ENCODE results near the gene AP1S1.
"Not testable (repeated sequence)": the region's sequence is repeated elsewhere in the genome, so short reads cannot be mapped to it uniquely, and the experiment has no call there.

AP1S1 gene

DNA sequence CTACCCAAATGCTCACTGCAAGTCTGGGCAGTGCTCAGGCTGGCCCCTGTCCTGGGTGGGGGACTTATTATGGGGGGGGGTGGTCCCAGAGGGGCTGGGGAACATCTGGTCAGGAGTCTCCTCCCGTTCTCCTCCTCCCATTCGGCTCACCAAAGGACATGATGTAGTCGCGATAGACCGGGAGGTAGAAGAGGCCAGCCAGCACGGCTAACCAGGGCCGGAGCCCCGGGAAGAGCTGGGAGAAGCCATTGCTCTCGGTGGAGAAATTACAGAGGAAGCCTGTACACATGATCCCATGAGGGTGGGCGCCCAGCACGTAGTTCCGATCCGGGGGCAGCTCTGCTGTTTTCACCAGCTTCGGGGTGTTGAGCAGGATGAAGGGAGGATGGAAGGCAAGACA lies 44.2 kb downstream of the AP1S1 start:
- H3K4me3 ChIP-seq (ENCODE audit: control insufficient read depth, low read depth, low read length), result no peak overlapping the region
- TF ChIP-seq, protein P1, sequence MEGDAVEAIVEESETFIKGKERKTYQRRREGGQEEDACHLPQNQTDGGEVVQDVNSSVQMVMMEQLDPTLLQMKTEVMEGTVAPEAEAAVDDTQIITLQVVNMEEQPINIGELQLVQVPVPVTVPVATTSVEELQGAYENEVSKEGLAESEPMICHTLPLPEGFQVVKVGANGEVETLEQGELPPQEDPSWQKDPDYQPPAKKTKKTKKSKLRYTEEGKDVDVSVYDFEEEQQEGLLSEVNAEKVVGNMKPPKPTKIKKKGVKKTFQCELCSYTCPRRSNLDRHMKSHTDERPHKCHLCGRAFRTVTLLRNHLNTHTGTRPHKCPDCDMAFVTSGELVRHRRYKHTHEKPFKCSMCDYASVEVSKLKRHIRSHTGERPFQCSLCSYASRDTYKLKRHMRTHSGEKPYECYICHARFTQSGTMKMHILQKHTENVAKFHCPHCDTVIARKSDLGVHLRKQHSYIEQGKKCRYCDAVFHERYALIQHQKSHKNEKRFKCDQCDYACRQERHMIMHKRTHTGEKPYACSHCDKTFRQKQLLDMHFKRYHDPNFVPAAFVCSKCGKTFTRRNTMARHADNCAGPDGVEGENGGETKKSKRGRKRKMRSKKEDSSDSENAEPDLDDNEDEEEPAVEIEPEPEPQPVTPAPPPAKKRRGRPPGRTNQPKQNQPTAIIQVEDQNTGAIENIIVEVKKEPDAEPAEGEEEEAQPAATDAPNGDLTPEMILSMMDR (IDR thresholded peaks at IDR 0.05; ENCODE audit: control insufficient read depth, insufficient read depth, low read depth, low read length, missing control alignments), result no peak
- DNase-seq (ENCODE audit: low read depth), result no peak

DNA sequence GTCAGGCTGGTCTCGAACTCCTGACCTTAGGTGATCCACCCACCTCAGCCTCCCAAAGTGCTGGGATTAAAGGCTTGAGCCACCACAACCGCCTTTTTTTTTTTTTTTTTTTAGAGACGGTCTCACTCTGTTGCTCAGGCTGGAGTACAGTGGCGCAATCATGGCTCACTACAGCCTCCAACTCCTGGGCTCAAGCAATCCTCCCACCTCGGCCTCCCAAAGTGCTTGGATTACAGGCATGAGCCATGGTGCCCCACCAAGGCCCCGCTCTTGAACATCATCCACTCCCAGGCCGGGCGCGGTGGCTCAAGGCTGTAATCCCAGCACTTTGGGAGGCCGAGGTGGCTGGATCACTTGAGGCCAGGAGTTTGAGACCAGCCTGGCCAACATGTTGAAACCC lies 45.2 kb downstream of the AP1S1 start:
- not testable (repeated sequence) for DNase-seq (ENCODE audit: low read depth)

DNA sequence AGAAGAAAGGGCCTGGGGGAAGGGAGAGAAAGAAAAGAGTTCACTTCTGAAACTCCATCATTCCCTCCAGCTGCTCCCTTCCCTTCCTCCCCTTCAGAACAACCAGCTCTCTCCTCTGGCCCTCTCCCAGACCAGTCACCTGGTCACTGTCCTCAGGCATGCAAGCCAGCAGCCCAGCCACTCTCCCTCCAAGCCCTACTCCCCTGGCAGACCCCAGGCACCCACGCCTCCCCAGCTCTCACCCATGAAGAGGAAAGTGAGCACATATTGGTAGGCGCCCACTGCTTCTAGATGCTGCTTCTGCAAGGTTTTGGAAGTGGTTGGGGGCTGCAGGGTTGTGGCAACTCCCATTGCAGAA lies 46.2 kb downstream of the AP1S1 start:
- H3K4me3 ChIP-seq (ENCODE audit: control insufficient read depth, low read depth, low read length), result no peak overlapping the region
- TF ChIP-seq, protein P1 (IDR thresholded peaks at IDR 0.05; ENCODE audit: control insufficient read depth, insufficient read depth, low read depth, low read length, missing control alignments), result no peak
- DNase-seq (ENCODE audit: low read depth), result no peak

More for the DNA sequence above, 45.2 kb downstream of the AP1S1 start:
- not testable (repeated sequence) for H3K4me3 ChIP-seq (ENCODE audit: control insufficient read depth, low read depth, low read length)

DNA sequence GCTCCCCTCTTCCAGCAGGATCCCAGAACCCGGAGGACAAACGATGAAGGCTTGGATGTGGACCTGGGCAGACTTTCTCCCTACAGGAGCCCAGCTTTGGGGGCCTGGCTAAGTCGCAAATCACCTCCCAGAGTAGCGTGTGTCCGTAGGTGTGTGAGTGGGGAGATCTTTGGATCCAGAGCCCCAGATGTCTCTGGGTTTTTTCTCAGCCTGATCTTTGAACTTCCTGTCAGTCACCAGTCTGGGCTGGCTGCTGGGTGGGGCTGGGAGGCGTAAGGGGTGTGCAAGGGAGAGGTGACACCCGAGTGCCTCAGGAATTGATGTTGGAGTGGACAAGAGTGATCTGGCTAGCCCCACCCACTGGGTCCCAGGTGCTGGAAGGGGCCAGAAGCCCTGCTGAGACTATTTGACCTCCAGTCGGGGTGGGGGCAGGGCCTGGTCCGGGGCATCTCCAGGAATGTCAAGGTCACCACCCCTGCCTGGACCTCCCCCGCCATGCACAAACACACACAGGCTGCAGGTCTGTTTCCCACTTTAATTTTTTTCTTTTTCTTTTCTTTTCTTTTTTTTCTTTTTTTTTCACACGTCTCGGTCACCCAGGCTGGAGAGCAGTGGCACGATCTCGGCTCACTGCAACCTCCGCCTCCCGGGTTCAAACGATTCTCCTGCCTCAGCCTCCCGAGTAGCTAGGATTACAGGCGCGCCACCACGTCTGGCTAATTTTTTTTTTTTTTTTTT lies 46.8 kb downstream of the AP1S1 start, which contains the start of gene MOGAT3:
MOGAT3 (minus strand) TSS at position 175 of the 738 bp plus-strand sequence. CDS start 182 bp downstream, outside the sequence.
- TF ChIP-seq, protein P1 (IDR thresholded peaks at IDR 0.05; ENCODE audit: control insufficient read depth, insufficient read depth, low read depth, low read length, missing control alignments), result no peak
- no peak for DNase-seq (ENCODE audit: low read depth)
- no peak within 1 kb of the TSS; the same call in 1 of the 2 replicates for H3K4me3 ChIP-seq (ENCODE audit: control insufficient read depth, low read depth, low read length)

DNA sequence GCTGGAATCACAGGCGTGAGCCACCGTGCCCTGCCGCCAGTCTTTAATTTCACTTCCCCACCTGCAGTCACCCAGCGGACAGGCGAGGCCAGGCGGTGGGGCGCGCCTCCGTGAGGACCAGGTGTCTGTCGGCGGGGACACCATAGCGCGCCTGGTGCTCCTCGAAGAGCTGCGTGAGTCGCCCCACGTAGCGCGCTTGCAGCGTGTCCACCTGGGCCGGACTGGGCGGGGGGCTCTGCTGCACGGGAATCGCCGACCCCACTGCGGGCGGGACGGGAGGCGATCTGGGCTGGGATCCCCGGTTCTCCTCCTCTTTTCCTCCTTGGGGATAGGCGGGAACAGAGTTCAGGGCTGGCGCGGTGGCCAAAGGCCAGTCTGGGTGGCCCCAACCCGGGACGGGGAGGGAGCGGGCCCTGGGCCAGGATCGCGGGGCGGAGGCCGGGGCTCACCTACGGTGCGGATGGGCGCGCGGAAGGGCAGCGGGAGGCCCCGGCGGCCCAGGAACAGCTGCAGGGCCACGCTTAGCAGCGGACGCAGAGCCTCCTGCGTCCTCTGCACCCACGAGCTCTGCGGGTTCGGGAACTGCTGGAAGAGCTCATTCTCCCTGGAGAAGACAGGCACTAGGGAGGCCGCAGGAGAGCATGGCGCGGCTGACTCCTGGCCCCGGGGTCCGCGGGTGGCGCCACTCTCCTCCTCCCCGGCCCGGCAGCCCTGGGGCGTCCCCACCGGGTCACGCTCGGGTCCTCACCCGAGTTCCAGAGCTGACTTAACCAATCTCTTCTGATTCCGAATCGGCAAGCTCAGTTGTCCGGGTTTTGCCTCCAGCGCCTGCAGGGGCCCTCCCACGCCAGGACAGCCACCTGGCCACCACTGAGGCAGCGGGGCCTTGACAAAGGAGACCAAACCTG lies 47.7 kb downstream of the AP1S1 start:
- no peak overlapping the region; the same call in 1 of the 2 replicates for H3K4me3 ChIP-seq (ENCODE audit: control insufficient read depth, low read depth, low read length)
- no peak for DNase-seq (ENCODE audit: low read depth)
- TF ChIP-seq, protein P1 (IDR thresholded peaks at IDR 0.05; ENCODE audit: control insufficient read depth, insufficient read depth, low read depth, low read length, missing control alignments), result no peak

- DNase-seq (ENCODE audit: low read depth), result no peak
- no peak overlapping the region for H3K4me3 ChIP-seq (ENCODE audit: control insufficient read depth, low read depth, low read length)
- TF ChIP-seq, protein P1 (IDR thresholded peaks at IDR 0.05; ENCODE audit: control insufficient read depth, insufficient read depth, low read depth, low read length, missing control alignments), result no peak
Measured at GRCh38 chr7:101202603-101202918, 48.3 kb downstream of the AP1S1 start.

DNA sequence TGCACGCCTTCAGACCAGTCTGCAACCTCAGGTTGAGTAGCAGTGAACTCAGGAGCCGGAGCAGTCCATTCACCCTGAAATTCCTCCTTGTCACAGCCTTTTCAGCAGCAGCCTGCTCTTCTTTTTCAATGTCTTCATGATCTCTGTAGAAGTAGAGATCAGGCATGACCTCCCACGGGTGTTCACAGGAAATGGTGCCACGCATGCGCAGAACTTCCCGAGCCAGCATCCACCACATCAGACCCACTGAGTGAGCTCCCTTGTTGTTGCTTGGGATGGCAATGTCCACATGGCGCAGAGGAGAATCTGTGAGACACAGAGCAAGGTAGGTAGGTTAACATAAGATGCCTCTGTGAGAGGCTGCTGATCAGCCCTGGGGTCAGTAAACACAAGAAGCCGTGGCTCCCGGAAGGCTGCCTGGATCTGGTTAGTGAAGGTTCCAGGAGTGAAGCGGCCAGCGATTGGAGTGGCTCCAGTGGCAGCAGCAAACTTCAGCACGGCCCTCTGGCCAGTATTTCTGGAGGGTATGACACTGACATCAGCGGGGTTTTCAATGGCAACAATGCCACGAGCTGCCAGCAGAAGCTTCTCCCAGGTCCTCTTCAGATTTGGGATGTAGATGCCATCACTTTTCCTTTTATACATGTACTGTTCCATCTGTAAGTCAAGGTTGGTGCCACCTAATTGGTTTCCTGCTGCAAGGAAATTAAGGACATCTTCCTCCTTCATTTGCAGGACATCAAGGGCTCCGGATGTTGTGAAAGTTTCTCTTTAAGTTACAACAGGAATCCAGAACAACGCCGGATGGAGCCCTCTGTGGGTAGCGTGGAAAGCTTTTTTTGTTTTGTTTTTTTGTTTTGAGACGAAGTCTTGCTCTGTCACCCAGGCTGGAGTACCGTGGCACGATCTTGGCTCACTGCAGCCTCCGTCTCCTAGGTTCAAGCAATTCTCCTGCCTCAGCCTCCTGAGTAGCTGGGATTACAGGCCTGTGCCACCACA lies 49.8 kb downstream of the AP1S1 start:
- not testable (repeated sequence) for H3K4me3 ChIP-seq (ENCODE audit: control insufficient read depth, low read depth, low read length); DNase-seq (ENCODE audit: low read depth)
